ENCODE results near the gene ZNF148.

- TF ChIP-seq CTCF (IDR thresholded peaks at IDR 0.05) = no peak
- no peak for TF ChIP-seq POLR2A (IDR thresholded peaks at IDR 0.05)
Measured at GRCh38 chr3:125353659-125354058, 21.5 kb downstream of the ZNF148 start.
